DOHH2 (cell line): ENCODE measurements around the gene PMPCB.

Experiments
- CTCF ChIP-seq: fragments of 200-600 bp; sonication (generic); IDR thresholded peaks from one replicate; pipeline ENCODE4 v1.5.1; 2014; ENCODE audit warnings: antibody characterized with exemption, mild to moderate bottlenecking, low read depth, low read length; ENCODE audit not compliant: poor library complexity, severe bottlenecking
- EZH2phosphoT487 ChIP-seq: fragments of 200-600 bp; sonication (generic); IDR thresholded peaks from 2 replicates; pipeline ENCODE4 v1.6.1; 2017; ENCODE audit warnings: borderline replicate concordance, mild to moderate bottlenecking, antibody characterized with exemption, low read length, moderate library complexity, mixed read lengths

- TF ChIP-seq CTCF, result no peak
- no peak for TF ChIP-seq EZH2phosphoT487
Observed at GRCh38 chr7:103344453-103345149, 47.4 kb downstream of the PMPCB start, which contains the start of gene DNAJC2.
